AG09319 (cell line): ENCODE results near the gene ATG3.
A peak's percentile ranks its signal among the peaks of the same experiment; 100 is the strongest.

Experiments
- DNase-seq: peaks from one replicate; pipeline ENCODE4 v3.0.0-alpha.2; 2010; ENCODE audit warnings: low read depth; ENCODE audit errors: extremely low read depth
- CTCF ChIP-seq: IDR thresholded peaks from 2 replicates; pipeline ENCODE4 v1.5.1; 2011; ENCODE audit warnings: low read depth, mild to moderate bottlenecking, inconsistent platforms, low read length, moderate library complexity

ATG3 gene

GRCh38 chr3:112561734-112562529 lies at the start of gene ATG3, which contains the start of gene SLC35A5:
TSS of gene ATG3 (minus strand) at chr3:112561962. CDS start at chr3:112561528, 434 bp downstream.
TSS of gene SLC35A5 (plus strand) at chr3:112562045. CDS start at chr3:112563404, 1,359 bp downstream.
- peak; percentile 97 for DNase-seq
- no peak; the same call in 1 of the 2 replicates for TF ChIP-seq CTCF

- TF ChIP-seq CTCF: no peak
- no peak for DNase-seq
These were observed 48.4 kb upstream of the ATG3 start for GRCh38 chr3:112610121-112610520.

- no peak for TF ChIP-seq CTCF
These were observed 46.1 kb upstream of the ATG3 start for GRCh38 chr3:112607863-112608262.

GRCh38 chr3:112606098-112606497 lies 44.3 kb upstream of the ATG3 start:
- no peak for TF ChIP-seq CTCF
- DNase-seq: no peak

More at GRCh38 chr3:112607863-112608262, 46.1 kb upstream of the ATG3 start:
- DNase-seq: no peak

GRCh38 chr3:112605285-112605684 lies 43.5 kb upstream of the ATG3 start:
- no peak for TF ChIP-seq CTCF
- peak; percentile 56 for DNase-seq

GRCh38 chr3:112604536-112604935 lies 42.8 kb upstream of the ATG3 start:
- DNase-seq: peak; percentile 57
- TF ChIP-seq CTCF: no peak

- no peak for DNase-seq
- no peak for TF ChIP-seq CTCF
These were observed 40.6 kb upstream of the ATG3 start for GRCh38 chr3:112602217-112602838.
